Measurements from ENCODE around the gene JUN. TPM values are rescaled to one million over a fixed set of nuclear protein-coding genes. Genes with fewer than 3 reads are reported as not detected.

Gene JUN
- total RNA-seq, 4 donors from 2014 or later = 41.2 to 104 (median 90.8) TPM

- intact Hi-C loops (cut with DNase I; ENCODE audit: low total_unique reads) = no loop called here
- in situ Hi-C loops (cut with MboI; ENCODE audit: low sequenced_read_pairs in 4 of 4) = loop anchor here in 2 of 4 donors (5.0 to 25.0 kb wide), 2 partner anchors 1022 to 1202 kb away; partner anchors contain the start of gene CYP2J2 (in 1 of the 2)
Observed at GRCh38 chr1:58735586-58735985, 48.3 kb downstream of the JUN start.

GRCh38 chr1:58734630-58735029 is 49.2 kb downstream of the JUN start:
- no peaks in the 10 kb centered on the region for H3K9me3 ChIP-seq

More at GRCh38 chr1:58735586-58735985, 48.3 kb downstream of the JUN start:
- no peak for ATAC-seq
- H3K36me3 ChIP-seq = no peaks in the 10 kb centered on the region
- no peaks in the 10 kb centered on the region for H3K9me3 ChIP-seq
- H3K27me3 ChIP-seq = no peaks in the 10 kb centered on the region
- DNase-seq = no peak
- H3K4me1 ChIP-seq = peaks cover 6% of the 10 kb centered on the region in 2 donors
- TF ChIP-seq CTCF (IDR thresholded peaks at IDR 0.05 in 4 of 5, conservative IDR thresholded peaks at IDR 0.05 in 1 of 5) (no peak), POLR2A (IDR thresholded peaks at IDR 0.05) (no peak)
- H3K27ac ChIP-seq = no peak overlapping the region
- H3K4me3 ChIP-seq = no peak overlapping the region

GRCh38 chr1:58732087-58732775 is 51.6 kb downstream of the JUN start:
- H3K27me3 ChIP-seq = no peaks in the 10 kb centered on the region
- H3K27ac ChIP-seq = no peak overlapping the region
- in situ Hi-C loops (cut with MboI; ENCODE audit: low sequenced_read_pairs in 4 of 4) = loop anchor here in 1 of 4 donors (25.0 kb wide), 1 partner anchor 1205 kb away; the partner anchor contains the start of gene CYP2J2
- no peak for ATAC-seq
- no peaks in the 10 kb centered on the region for H3K4me1 ChIP-seq
- no peak overlapping the region for H3K4me3 ChIP-seq
- H3K9me3 ChIP-seq = no peaks in the 10 kb centered on the region
- DNase-seq = no peak
- H3K36me3 ChIP-seq = no peaks in the 10 kb centered on the region
- TF ChIP-seq POLR2A (IDR thresholded peaks at IDR 0.05) = no peak
- no peak for TF ChIP-seq CTCF (IDR thresholded peaks at IDR 0.05 in 4 of 5, conservative IDR thresholded peaks at IDR 0.05 in 1 of 5)
- intact Hi-C loops (cut with DNase I; ENCODE audit: low total_unique reads) = no loop called here

More at GRCh38 chr1:58734630-58735029, 49.2 kb downstream of the JUN start:
- ATAC-seq (no peak), DNase-seq (no peak)
- no peak overlapping the region for H3K4me3 ChIP-seq
- in situ Hi-C loops (cut with MboI; ENCODE audit: low sequenced_read_pairs in 4 of 4) (loop anchor here in 2 of 4 donors (5.0 to 25.0 kb wide), 2 partner anchors 1023 to 1203 kb away; partner anchors contain the start of gene CYP2J2 (in 1 of the 2)), intact Hi-C loops (cut with DNase I; ENCODE audit: low total_unique reads) (no loop called here)
- TF ChIP-seq POLR2A (IDR thresholded peaks at IDR 0.05) (no peak), CTCF (IDR thresholded peaks at IDR 0.05 in 4 of 5, conservative IDR thresholded peaks at IDR 0.05 in 1 of 5) (no peak)
- no peak overlapping the region for H3K27ac ChIP-seq
- H3K36me3 ChIP-seq = no peaks in the 10 kb centered on the region
- H3K27me3 ChIP-seq = no peaks in the 10 kb centered on the region
- no peaks in the 10 kb centered on the region for H3K4me1 ChIP-seq

Other genes starting within 250 kb of the JUN start
- gene OMA1, start 237.3 kb downstream of the JUN start, total RNA-seq = 10 to 100 TPM; 11.7 to 23.7 (median 19.3) TPM
- 1 to 10 TPM in 1 of 4 donors, under 1 TPM in 2, not detected in 1; 0.09 to 1.8 (median 0.25) TPM for gene TACSTD2, start 206.8 kb downstream of the JUN start, total RNA-seq
- gene MYSM1, start 84.0 kb downstream of the JUN start, total RNA-seq = 10 to 100 TPM in 1 of 4 donors, 1 to 10 TPM in 3; 5.1 to 12.9 (median 6.0) TPM